HepG2 (cell line): ENCODE data around the gene EPN2. TPM values are rescaled to one million over a fixed set of nuclear protein-coding genes. Genes with fewer than 3 reads are reported as not detected.

Source experiments
- ATAD3A ChIP-seq: sonication (generic); formaldehyde crosslinking; IDR thresholded peaks from 2 replicates; pipeline ENCODE4 v1.4.0; 2020; ENCODE audit warnings: missing genetic modification reagents
- FOXC1 ChIP-seq: sonication (generic); formaldehyde crosslinking; IDR thresholded peaks from 2 replicates; pipeline ENCODE4 v1.8.0; 2022; ENCODE audit warnings: mild to moderate bottlenecking, missing genetic modification reagents, borderline replicate concordance
- GZF1 ChIP-seq: sonication (generic); formaldehyde crosslinking; IDR thresholded peaks from 2 replicates; pipeline ENCODE4 v1.5.1; 2020; ENCODE audit warnings: mild to moderate bottlenecking, missing genetic modification reagents
- KMT2B ChIP-seq: IDR thresholded peaks from 2 replicates; pipeline ENCODE4 v1.6.1; 2016; ENCODE audit warnings: missing genetic modification reagents, missing compliant biosample characterization
- NONO ChIP-seq, 2 experiments: fragments of 450-650 bp in 1 of 2; sonication (generic) in 1 of 2; formaldehyde crosslinking in 1 of 2; IDR thresholded peaks in 1 of 2; conservative IDR thresholded peaks in 1 of 2; 2 replicates each; pipeline versions ENCODE4 v1.6.1 to v1.8.0; 2017 to 2022; ENCODE audit warnings: mild to moderate bottlenecking in 1 of 2, missing genetic modification reagents in 1 of 2, moderate library complexity in 1 of 2
- PCBP2 ChIP-seq: fragments of 200-400 bp; formaldehyde crosslinking; optimal IDR thresholded peaks from 2 replicates; pipeline ENCODE3; 2018; ENCODE audit warnings: low read length, low read depth; ENCODE audit not compliant: poor library complexity, severe bottlenecking
- PTBP1 ChIP-seq: fragments of 200-400 bp; formaldehyde crosslinking; IDR thresholded peaks from 2 replicates; pipeline ENCODE4 v1.6.1; 2018; ENCODE audit warnings: low read length, low read depth; ENCODE audit not compliant: poor library complexity, severe bottlenecking
- RCOR2 ChIP-seq: IDR thresholded peaks from 2 replicates; pipeline ENCODE4 v1.6.1; 2016; ENCODE audit warnings: missing biosample characterization, missing genetic modification reagents
- SIN3A ChIP-seq: IDR thresholded peaks from 2 replicates; pipeline ENCODE4 v1.6.1; 2011; ENCODE audit warnings: low read depth, mild to moderate bottlenecking, control low read depth, low read length, borderline replicate concordance
- SPEN ChIP-seq: sonication (generic); formaldehyde crosslinking; IDR thresholded peaks from 2 replicates; pipeline ENCODE4 v1.5.1; 2020; ENCODE audit warnings: low read depth, mild to moderate bottlenecking, missing genetic modification reagents
- ZKSCAN1 ChIP-seq: fragments of 150-350 bp; IDR thresholded peaks from 2 replicates; pipeline ENCODE4 v1.6.1; 2014; ENCODE audit warnings: low read length
- ZNF10 ChIP-seq: sonication (generic); formaldehyde crosslinking; IDR thresholded peaks from 2 replicates; pipeline ENCODE4 v1.4.0; 2020; ENCODE audit warnings: mild to moderate bottlenecking, low read depth, missing genetic modification reagents, borderline replicate concordance
- ZNF296 ChIP-seq: sonication (generic); formaldehyde crosslinking; conservative IDR thresholded peaks from 2 replicates; pipeline ENCODE4 v1.5.0; 2020; ENCODE audit warnings: mild to moderate bottlenecking, missing genetic modification reagents
- ZNF33A ChIP-seq: sonication (generic); formaldehyde crosslinking; IDR thresholded peaks from 2 replicates; pipeline ENCODE4 v1.5.1; 2020; ENCODE audit warnings: missing genetic modification reagents, mild to moderate bottlenecking, moderate library complexity, borderline replicate concordance
- ZNF354B ChIP-seq: sonication (generic); formaldehyde crosslinking; IDR thresholded peaks from 2 replicates; pipeline ENCODE4 v1.8.0; 2022; ENCODE audit warnings: mild to moderate bottlenecking, missing genetic modification reagents
- ZNF432 ChIP-seq: sonication (generic); formaldehyde crosslinking; IDR thresholded peaks from 2 replicates; pipeline ENCODE4 v1.5.0; 2020; ENCODE audit warnings: missing genetic modification reagents, mild to moderate bottlenecking, borderline replicate concordance
- polyA plus RNA-seq, 8 experiments: library from polyadenylated mRNA; depleted of rRNA in 3 of 8; stranded (reverse) in 7 of 8; unstranded in 1 of 8; fragments of >200 nt; fragmentation: Illumina TruSeq in 4 of 8; extraction: Trizol in 4 of 8; gene quantifications; 2 replicates each; pipeline versions ENCODE4 v1.2.1 to v1.2.3, GENCODE V29; 2011 to 2016; ENCODE audit warnings: low read depth in 4 of 8, missing spikeins in 1 of 8, mixed read lengths in 1 of 8; ENCODE audit not compliant: insufficient read depth in 1 of 8
- total RNA-seq, 5 experiments: library from RNA; depleted of rRNA; stranded (reverse); fragments of >200 nt; fragmentation: Illumina TruSeq; extraction: Trizol; gene quantifications; 2 replicates each; pipeline ENCODE4 v1.2.3, GENCODE V29; 2016; ENCODE audit warnings: low read depth in 1 of 5
- TF ChIP-seq, protein P1 (sequence below): sonication (generic); formaldehyde crosslinking; IDR thresholded peaks from 2 replicates; pipeline ENCODE4 v1.4.0; 2020; ENCODE audit warnings: mild to moderate bottlenecking, missing genetic modification reagents
- TF ChIP-seq, protein P2 (sequence below): sonication (generic); formaldehyde crosslinking; IDR thresholded peaks from 2 replicates; pipeline ENCODE4 v1.4.0; 2020; ENCODE audit warnings: mild to moderate bottlenecking, missing genetic modification reagents
- TF ChIP-seq, protein P3 (sequence below): sonication (generic); formaldehyde crosslinking; IDR thresholded peaks from 2 replicates; pipeline ENCODE4 v1.8.1; 2023; ENCODE audit warnings: mild to moderate bottlenecking, missing genetic modification reagents
- TF ChIP-seq, protein P4 (sequence below): sonication (generic); formaldehyde crosslinking; IDR thresholded peaks from 2 replicates; pipeline ENCODE4 v1.8.0; 2022; ENCODE audit warnings: mild to moderate bottlenecking, missing genetic modification reagents, moderate library complexity
- TF ChIP-seq, protein P5 (sequence below): sonication (generic); formaldehyde crosslinking; IDR thresholded peaks from 2 replicates; pipeline ENCODE4 v1.5.0; 2020; ENCODE audit warnings: missing genetic modification reagents
- TF ChIP-seq, protein P6 (sequence below): IDR thresholded peaks from 2 replicates; pipeline ENCODE4 v1.6.1; 2012; ENCODE audit warnings: inconsistent platforms
- TF ChIP-seq, protein P7 (sequence below): sonication (generic); formaldehyde crosslinking; IDR thresholded peaks from 2 replicates; pipeline ENCODE4 v1.4.0; 2020; ENCODE audit warnings: mild to moderate bottlenecking, low read depth, missing genetic modification reagents

EPN2 gene
- total and polyA plus RNA-seq, 2 of the 13 experiments (the other 11 are each of a cell fraction or from before 2014, with no cell fraction given), result 7.8 to 19.2 TPM

DNA sequence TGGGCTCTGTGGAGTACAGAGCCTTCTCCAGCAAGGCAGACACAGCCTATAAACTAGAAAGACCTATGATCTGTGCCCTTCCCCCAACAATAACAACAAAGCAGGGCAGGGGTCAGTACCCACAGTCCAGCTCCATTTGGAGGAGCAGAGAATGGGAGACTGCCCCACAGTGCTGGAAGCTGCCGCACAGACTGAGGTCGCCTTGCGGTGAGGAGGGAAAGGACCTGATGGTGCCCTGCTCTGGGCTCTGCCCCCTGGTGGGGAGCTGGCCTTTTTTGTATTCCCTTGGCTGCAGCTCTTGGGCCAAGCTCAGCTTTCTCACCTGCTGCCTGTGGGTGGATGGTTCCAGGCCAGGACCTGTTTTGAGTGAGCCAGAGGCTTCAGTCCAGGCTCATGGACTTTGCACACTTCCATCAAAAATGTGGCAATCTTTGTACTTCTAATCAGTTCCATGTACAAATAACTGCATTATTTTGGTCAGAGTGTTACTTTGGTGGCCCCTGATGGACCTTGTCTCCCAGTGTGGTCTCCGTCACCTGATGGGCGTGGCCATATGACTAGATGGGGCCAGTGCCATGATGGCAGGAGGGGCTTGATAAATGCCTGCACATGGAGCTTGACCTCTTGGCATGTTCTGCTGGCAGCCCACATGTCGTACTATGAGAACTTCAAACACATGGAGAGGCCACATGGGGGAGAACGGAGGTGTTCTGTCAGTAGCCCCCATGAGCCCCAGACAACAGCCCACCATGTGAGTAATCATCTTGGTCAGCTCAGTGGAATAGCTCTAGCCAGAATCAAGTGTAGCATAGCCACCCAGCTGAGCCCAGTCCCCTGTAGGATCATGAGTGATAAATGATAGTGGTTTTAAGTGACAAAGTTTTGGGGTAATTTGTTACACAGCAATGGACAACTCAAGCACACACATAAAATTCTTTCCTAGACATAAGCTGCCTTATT, 101.1 kb downstream of the EPN2 start (continued):
- TF ChIP-seq, protein P1, sequence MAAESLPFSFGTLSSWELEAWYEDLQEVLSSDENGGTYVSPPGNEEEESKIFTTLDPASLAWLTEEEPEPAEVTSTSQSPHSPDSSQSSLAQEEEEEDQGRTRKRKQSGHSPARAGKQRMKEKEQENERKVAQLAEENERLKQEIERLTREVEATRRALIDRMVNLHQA, result no peak
- peak; percentile 75; the same call in 1 of the 2 replicates for TF ChIP-seq RCOR2 (CRISPR knock-in tag)
- TF ChIP-seq ATAD3A (CRISPR knock-in tag), result no peak
- TF ChIP-seq, protein P2, sequence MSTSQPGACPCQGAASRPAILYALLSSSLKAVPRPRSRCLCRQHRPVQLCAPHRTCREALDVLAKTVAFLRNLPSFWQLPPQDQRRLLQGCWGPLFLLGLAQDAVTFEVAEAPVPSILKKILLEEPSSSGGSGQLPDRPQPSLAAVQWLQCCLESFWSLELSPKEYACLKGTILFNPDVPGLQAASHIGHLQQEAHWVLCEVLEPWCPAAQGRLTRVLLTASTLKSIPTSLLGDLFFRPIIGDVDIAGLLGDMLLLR (CRISPR knock-in tag), result no peak
- TF ChIP-seq ZNF10, result no peak
- TF ChIP-seq ZNF296 (CRISPR knock-in tag), result no peak
- peak; percentile 49; the same call in 1 of the 2 replicates for TF ChIP-seq SPEN
- TF ChIP-seq, protein P3, sequence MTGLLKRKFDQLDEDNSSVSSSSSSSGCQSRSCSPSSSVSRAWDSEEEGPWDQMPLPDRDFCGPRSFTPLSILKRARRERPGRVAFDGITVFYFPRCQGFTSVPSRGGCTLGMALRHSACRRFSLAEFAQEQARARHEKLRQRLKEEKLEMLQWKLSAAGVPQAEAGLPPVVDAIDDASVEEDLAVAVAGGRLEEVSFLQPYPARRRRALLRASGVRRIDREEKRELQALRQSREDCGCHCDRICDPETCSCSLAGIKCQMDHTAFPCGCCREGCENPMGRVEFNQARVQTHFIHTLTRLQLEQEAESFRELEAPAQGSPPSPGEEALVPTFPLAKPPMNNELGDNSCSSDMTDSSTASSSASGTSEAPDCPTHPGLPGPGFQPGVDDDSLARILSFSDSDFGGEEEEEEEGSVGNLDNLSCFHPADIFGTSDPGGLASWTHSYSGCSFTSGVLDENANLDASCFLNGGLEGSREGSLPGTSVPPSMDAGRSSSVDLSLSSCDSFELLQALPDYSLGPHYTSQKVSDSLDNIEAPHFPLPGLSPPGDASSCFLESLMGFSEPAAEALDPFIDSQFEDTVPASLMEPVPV (CRISPR knock-in tag), result 0 out of 2 replicates have a peak, but pooled peaks have one; percentile 65
- TF ChIP-seq, protein P4, sequence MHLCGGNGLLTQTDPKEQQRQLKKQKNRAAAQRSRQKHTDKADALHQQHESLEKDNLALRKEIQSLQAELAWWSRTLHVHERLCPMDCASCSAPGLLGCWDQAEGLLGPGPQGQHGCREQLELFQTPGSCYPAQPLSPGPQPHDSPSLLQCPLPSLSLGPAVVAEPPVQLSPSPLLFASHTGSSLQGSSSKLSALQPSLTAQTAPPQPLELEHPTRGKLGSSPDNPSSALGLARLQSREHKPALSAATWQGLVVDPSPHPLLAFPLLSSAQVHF, result no peak
- TF ChIP-seq, protein P5, sequence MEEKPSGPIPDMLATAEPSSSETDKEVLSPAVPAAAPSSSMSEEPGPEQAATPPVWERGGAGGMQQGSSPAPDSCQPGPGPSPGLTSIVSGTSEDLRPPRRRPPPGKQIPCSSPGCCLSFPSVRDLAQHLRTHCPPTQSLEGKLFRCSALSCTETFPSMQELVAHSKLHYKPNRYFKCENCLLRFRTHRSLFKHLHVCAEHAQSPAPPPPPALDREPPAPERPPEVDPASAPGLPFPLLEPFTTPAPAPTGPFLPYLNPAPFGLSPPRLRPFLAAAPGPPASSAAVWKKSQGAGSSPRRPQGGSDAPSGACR (CRISPR knock-in tag), result no peak; the same call in 1 of the 2 replicates
- TF ChIP-seq KMT2B (CRISPR knock-in tag), result no peak
- no peak for TF ChIP-seq ZNF33A (CRISPR knock-in tag)
- TF ChIP-seq, protein P6, sequence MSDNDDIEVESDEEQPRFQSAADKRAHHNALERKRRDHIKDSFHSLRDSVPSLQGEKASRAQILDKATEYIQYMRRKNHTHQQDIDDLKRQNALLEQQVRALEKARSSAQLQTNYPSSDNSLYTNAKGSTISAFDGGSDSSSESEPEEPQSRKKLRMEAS, result peak; percentile 79; the same call in 1 of the 2 replicates
- TF ChIP-seq ZKSCAN1, result no peak
- no peak for TF ChIP-seq ZNF354B
- TF ChIP-seq ZNF432 (CRISPR knock-in tag), result no peak
- no peak for TF ChIP-seq PTBP1
- TF ChIP-seq, protein P7, sequence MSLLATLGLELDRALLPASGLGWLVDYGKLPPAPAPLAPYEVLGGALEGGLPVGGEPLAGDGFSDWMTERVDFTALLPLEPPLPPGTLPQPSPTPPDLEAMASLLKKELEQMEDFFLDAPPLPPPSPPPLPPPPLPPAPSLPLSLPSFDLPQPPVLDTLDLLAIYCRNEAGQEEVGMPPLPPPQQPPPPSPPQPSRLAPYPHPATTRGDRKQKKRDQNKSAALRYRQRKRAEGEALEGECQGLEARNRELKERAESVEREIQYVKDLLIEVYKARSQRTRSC (CRISPR knock-in tag), result no peak
- TF ChIP-seq NONO (IDR thresholded peaks at IDR 0.05), result no peak
- peak; percentile 81 for TF ChIP-seq NONO (CRISPR knock-in tag; conservative IDR thresholded peaks at IDR 0.05)
- TF ChIP-seq GZF1, result 0 out of 2 replicates have a peak, but pooled peaks have one; percentile 66
- peak; percentile 77; the same call in 1 of the 2 replicates for TF ChIP-seq FOXC1
- no peak for TF ChIP-seq PCBP2
- TF ChIP-seq SIN3A, result no peak
